Ovary (tissue), 10 donors: ENCODE data around the gene TP63. TPM values are rescaled to one million over a fixed set of nuclear protein-coding genes. Genes with fewer than 3 reads are reported as not detected.

ENCODE experiments used
- DNase-seq, 5 donors: peaks; one replicate each; pipeline ENCODE4 v3.0.0-alpha.2; 2019 to 2020
- H3K27ac ChIP-seq, 2 donors: fragments of 200-600 bp; one replicate each; pipeline versions ENCODE4 v1.5.1 to v1.8.0; 2019 to 2022
- H3K27me3 ChIP-seq: fragments of 200-600 bp; one replicate; pipeline ENCODE4 v1.8.0; 2022
- H3K36me3 ChIP-seq: fragments of 200-600 bp; sonication (generic); one replicate; pipeline ENCODE4 v1.5.1; 2019
- H3K4me1 ChIP-seq: one replicate; pipeline ENCODE4 v1.8.1; 2013; ENCODE audit warnings: mild to moderate bottlenecking, moderate library complexity; ENCODE audit not compliant: insufficient read depth
- H3K4me3 ChIP-seq: fragments of 200-600 bp; sonication (generic); one replicate; pipeline ENCODE4 v1.5.1; 2017
- H3K9me3 ChIP-seq, 2 donors: fragments of 200-600 bp in 1 of 2; sonication (generic) in 1 of 2; one replicate each; pipeline versions ENCODE4 v1.5.1 to v1.8.1; 2013 to 2019; ENCODE audit warnings: mild to moderate bottlenecking in 1 of 2, moderate library complexity in 1 of 2
- EP300 ChIP-seq: sonication (generic); formaldehyde crosslinking; IDR thresholded peaks from one replicate; pipeline ENCODE4 v1.6.1; 2017; ENCODE audit warnings: antibody characterized with exemption
- POLR2A ChIP-seq: fragments of 450-650 bp; IDR thresholded peaks from one replicate; pipeline ENCODE4 v1.6.1; 2017; ENCODE audit warnings: antibody characterized with exemption, mild to moderate bottlenecking, moderate library complexity
- WGBS, 3 donors: extraction: QIAGEN DNeasy Blood & Tissue Kit in 1 of 3; methylation state at CpG; one replicate each; pipeline versions ENCODE4 v1.1.5 to v1.1.7; 2013 to 2017; 5-methylcytosine and 5-hydroxymethylcytosine counted together
- intact Hi-C, 4 donors: fragments of 100-400 bp; cut with DNase I; formaldehyde crosslinking; loops; one replicate each; pipeline versions ENCODE4 v1.11.0 to v1.15.1; 2022 to 2023
- long read RNA-seq, 3 donors: library from polyadenylated mRNA in 2 of 3; unstranded in 2 of 3; transcript quantifications; one replicate each; pipeline ENCODE4 v2.0.0 and lab custom pipeline, GENCODE V29; 2021 to 2026
- polyA plus RNA-seq, 2 donors: library from polyadenylated mRNA; stranded (reverse); fragments of 200-250 nt in 1 of 2; fragments of 350-450 nt in 1 of 2; fragmentation: Illumina TruSeq in 1 of 2; extraction: RNeasy Lipid Tissue Mini Kit (QIAGEN cat#74804) in 1 of 2; gene quantifications; one replicate each; pipeline ENCODE4 v1.2.3, GENCODE V29; 2013 to 2014
- total RNA-seq, 7 donors: library from RNA; depleted of rRNA in 2 of 7; stranded (reverse); fragments of >200 nt in 2 of 7; fragmentation: NEBNext Ultra II Directional in 3 of 7; extraction: Animal tissue kit (Norgen Biotek cat#: 25700) in 3 of 7; gene quantifications; one replicate each; pipeline versions ENCODE4 v1.1.0 to v1.2.4, GENCODE V29; 2016 to 2023
- TF ChIP-seq, protein P1 (sequence below), 3 donors: fragments of 450-650 bp in 2 of 3; fragments of 200-600 bp in 1 of 3; IDR thresholded peaks; one replicate each; pipeline versions ENCODE4 v1.5.1 to v1.8.0; 2016 to 2022; ENCODE audit warnings: antibody characterized with exemption in 3 of 3, mild to moderate bottlenecking in 1 of 3
- donor health status: DM: no; HTN: no; CAD: no; lungs with moderate emphysema.
- donor health status: DM: no; HTN: no; CAD: no.
- donor health status: Bipolar disorder and iron deficiency.
- donor health status: DM: yes; HTN: yes; CAD: no.
- donor health status: DM: no; HTN: no; CAD: no.
- donor health status: DM: yes; HTN: yes; CAD: no.

Gene TP63
- total RNA-seq: under 1 TPM in 6 of 7 donors, not detected in 1; 0.15 to 0.79 (median 0.33) TPM
- under 1 TPM; 0.15 to 0.19 TPM for polyA plus RNA-seq
- long read RNA-seq, donor 1: 0 reads
- long read RNA-seq, donor 2: 0 reads
- long read RNA-seq, donor 3, partial matches to known transcripts: 0 of 1 reads
- long read RNA-seq, donor 3, other reads (novel, unspliced or antisense): 1 of 1 reads

- intact Hi-C loops: no loop called here
- no peaks in the 10 kb centered on the region for H3K4me1 ChIP-seq
- TF ChIP-seq EP300 (no peak), POLR2A (no peak)
- TF ChIP-seq, protein P1, sequence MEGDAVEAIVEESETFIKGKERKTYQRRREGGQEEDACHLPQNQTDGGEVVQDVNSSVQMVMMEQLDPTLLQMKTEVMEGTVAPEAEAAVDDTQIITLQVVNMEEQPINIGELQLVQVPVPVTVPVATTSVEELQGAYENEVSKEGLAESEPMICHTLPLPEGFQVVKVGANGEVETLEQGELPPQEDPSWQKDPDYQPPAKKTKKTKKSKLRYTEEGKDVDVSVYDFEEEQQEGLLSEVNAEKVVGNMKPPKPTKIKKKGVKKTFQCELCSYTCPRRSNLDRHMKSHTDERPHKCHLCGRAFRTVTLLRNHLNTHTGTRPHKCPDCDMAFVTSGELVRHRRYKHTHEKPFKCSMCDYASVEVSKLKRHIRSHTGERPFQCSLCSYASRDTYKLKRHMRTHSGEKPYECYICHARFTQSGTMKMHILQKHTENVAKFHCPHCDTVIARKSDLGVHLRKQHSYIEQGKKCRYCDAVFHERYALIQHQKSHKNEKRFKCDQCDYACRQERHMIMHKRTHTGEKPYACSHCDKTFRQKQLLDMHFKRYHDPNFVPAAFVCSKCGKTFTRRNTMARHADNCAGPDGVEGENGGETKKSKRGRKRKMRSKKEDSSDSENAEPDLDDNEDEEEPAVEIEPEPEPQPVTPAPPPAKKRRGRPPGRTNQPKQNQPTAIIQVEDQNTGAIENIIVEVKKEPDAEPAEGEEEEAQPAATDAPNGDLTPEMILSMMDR (IDR thresholded peaks at IDR 0.05): no peak
- no peak within 1 kb of the TSS for H3K27ac ChIP-seq
- H3K4me3 ChIP-seq: no peak within 1 kb of the TSS
- H3K36me3 ChIP-seq: no peaks in the 10 kb centered on the region
- no peak for DNase-seq
- H3K9me3 ChIP-seq: no peaks in the 10 kb centered on the region
- H3K27me3 ChIP-seq: no peaks in the 10 kb centered on the region
Measured at GRCh38 chr3:189631373-189631408, at the start of gene TP63. Gene TP63, plus strand, starts transcription at chr3:189631389. Its CDS starts 127 bp downstream, at chr3:189631516.

DNA sequence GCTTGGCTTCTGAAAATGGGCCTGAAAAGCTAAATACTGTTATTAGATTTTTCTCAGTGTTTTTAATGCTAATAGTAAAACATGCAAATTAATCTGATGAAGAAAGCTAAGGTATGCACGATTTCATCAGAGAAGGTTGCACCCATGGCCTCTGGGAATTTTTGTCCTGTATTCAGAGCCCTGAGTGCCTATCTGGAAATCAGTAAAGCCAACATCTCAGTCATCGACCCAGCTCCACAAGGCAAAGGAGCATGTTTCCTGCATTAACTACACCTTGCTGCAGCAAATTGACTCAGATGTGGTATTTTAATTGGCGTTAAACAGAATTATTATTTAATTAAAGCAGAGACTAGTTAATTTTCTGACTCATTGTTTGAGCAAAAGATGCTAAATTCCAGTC is 49.0 kb upstream of the TP63 start:
- WGBS, 3 donors: 73 to 88% (median 78%) methylated on average over 3 of the region's 3 CpGs
- no peaks in the 10 kb centered on the region for H3K27me3 ChIP-seq
- no peak for TF ChIP-seq EP300
- no peak for TF ChIP-seq POLR2A
- TF ChIP-seq, protein P1 (IDR thresholded peaks at IDR 0.05): no peak
- intact Hi-C loops: no loop called here
- H3K4me3 ChIP-seq: no peak overlapping the region
- no peaks in the 10 kb centered on the region for H3K36me3 ChIP-seq
- no peak for DNase-seq
- no peaks in the 10 kb centered on the region for H3K4me1 ChIP-seq
- no peak overlapping the region for H3K27ac ChIP-seq
- H3K9me3 ChIP-seq: no peaks in the 10 kb centered on the region

GRCh38 chr3:189584645-189585044 is 46.5 kb upstream of the TP63 start:
- Histone ChIP-seq H3K27me3 (no peaks in the 10 kb centered on the region), H3K4me1 (no peaks in the 10 kb centered on the region), H3K27ac (no peak overlapping the region), H3K4me3 (no peak overlapping the region), H3K36me3 (no peaks in the 10 kb centered on the region), H3K9me3 (no peaks in the 10 kb centered on the region)
- intact Hi-C loops: no loop called here
- WGBS, 3 donors: 52 to 60% (median 54%) methylated on average over 1 of the region's 1 CpG
- DNase-seq: no peak
- TF ChIP-seq POLR2A: no peak
- no peak for TF ChIP-seq EP300
- TF ChIP-seq, protein P1 (IDR thresholded peaks at IDR 0.05): no peak

DNA sequence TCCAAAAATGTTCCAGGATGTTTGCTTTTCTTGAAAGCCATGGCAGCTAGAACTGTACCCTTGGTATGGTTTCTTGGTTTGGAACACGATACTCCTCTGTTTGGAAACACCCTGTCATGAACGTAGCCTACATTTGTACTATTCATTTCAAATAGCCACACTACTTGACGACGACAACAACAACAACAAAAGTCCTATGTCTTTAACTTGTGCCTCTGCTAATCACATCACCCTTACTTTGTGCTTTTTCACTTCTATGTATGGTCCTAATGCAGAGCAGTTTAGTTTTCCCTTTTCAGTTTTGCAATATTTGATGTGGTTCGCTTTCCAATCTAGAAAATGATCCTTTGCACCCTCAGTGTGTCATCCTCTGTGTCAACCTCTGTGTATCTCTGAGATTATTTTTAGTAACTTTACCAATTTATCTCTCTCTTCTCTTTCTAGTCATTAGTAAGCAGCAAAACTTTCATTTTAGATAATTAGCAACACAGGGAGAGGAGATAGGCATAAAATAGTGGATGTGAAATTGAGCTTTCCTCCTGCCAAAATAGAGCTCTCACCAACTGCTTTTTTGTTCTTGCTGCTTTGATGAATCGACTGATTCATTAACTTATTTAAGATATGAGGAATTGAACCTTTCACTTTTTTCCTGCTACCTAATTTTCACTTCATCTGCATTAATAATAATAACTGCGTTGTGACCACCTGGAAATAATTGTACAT is 44.1 kb upstream of the TP63 start:
- Histone ChIP-seq H3K4me3 (no peak overlapping the region), H3K4me1 (no peaks in the 10 kb centered on the region), H3K27ac (no peak overlapping the region), H3K9me3 (no peaks in the 10 kb centered on the region), H3K27me3 (no peaks in the 10 kb centered on the region), H3K36me3 (no peaks in the 10 kb centered on the region)
- TF ChIP-seq POLR2A: no peak
- TF ChIP-seq EP300: no peak
- TF ChIP-seq, protein P1 (IDR thresholded peaks at IDR 0.05): no peak
- no peak for DNase-seq
- 84 to 86% (median 84%) methylated on average over 7 of the region's 7 CpGs for WGBS, 3 donors
- intact Hi-C loops: no loop called here
